NOMO-1 treated with DMSO at 0.1 percent for 48 hours (cell line): ENCODE results near the gene GMDS.
"Not testable (repeated sequence)": the region's sequence is repeated elsewhere in the genome, so short reads cannot be mapped to it uniquely, and the experiment has no call there.

Experiments
- DNase-seq: peaks from one replicate; lab custom pipeline; 2025; ENCODE audit not compliant: unreplicated experiment; lab: John Stamatoyannopoulos, UW

Gene GMDS

DNA sequence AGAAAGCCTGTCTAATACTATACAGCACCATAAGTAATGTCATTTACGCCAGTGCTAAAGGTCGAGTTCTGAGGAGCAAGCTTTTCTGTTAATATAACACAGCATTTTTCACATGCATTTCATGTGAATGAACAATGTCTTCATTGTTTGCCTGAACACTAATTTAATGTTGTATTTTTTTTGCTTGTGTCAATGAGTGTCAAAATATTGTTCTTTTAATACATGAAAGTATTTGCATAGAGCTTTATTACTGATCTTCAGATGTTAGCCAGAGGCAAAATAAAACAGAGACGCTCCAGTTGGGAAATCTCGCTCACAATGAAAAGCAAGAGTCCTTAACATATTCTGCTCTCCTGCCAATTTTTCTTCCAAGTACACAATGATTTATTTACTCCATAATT, 483.9 kb downstream of the GMDS start:
- DNase-seq = no peak

DNA sequence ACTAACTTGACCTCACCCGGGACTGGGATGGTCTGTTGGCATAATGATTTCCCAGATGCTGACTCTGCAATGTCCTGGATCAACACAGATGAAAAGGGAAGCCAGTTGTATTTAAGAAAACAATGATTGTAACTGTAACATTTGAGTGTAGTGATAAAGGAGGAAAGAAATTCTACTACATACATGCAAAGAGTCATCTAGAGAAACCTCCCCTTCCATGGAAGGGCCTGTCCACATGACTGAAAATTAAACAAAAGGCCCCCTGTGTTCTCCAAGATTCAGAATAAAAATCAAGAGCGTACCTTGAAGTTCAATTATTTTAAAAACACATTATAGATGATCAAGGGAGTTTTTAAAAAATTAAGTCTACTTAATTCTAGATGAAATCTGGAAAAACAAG, 484.5 kb downstream of the GMDS start:
- no peak for DNase-seq

DNA sequence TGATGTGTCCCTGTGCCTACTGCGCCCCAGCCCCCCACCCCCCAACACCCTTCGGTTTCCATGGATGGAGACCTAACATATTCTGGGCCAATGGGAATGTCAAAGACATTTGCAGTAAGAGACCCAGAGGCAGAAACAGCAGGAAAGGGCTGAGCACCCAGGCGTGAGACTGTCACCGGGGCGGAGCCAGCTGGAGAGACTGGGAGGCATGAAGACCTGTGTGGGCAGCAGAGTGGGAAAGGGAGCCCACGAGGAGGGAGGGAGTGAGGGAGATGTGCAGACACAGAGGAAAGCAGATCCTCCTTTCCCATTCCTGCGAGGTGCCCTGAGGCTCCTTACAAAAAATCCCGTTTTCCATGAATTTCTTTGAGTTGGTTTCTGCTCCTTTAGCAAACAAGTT, 485.5 kb downstream of the GMDS start:
- no peak for DNase-seq

DNA sequence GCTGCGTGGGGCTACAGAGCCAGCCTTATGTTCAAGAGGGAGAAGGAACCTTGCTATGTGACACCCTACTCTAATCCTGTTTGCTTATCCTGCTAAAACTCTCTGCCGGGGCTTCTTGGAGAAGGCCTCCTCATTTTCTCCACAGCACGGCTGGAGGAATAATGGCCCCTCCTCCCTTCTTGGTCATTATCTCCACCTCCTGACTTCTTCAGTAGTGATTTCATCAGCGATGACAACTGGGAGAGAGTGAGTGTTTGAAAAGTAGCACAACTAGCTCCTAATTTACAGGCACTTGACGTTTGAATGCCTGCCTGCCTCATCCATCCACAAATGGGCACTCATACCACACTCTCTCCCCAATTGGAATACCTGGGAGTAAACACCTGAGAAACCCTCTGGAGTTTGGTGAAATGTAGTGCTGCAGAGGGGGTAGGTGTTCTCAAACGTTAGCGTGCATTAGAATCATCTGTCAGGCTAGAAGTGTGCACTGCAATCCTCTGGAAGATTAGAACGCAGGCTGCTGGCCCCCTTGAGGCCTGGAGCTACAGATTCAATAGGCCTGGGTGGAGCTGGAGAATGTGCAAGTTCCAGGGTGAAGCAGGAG, 487.2 kb downstream of the GMDS start:
- no peak for DNase-seq

DNA sequence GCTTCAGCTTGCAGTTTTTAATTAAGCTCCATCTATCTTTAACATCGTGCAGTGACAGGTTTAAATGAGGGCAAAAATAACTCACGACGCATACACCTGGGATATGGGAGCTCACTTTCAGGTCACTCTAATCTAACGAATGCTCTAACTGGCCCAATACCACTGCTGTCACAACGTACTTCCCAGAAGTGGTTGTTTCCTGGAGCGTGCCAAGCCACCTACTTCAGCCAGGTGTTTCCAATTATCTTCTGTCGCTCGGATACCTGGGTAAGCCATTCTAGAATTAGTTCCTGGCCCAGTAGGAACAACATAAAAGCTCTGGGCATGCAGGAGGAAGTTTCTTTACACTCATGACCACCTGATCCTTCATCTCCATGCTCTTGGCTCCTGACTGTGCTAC, 488.3 kb downstream of the GMDS start:
- DNase-seq = no peak

DNA sequence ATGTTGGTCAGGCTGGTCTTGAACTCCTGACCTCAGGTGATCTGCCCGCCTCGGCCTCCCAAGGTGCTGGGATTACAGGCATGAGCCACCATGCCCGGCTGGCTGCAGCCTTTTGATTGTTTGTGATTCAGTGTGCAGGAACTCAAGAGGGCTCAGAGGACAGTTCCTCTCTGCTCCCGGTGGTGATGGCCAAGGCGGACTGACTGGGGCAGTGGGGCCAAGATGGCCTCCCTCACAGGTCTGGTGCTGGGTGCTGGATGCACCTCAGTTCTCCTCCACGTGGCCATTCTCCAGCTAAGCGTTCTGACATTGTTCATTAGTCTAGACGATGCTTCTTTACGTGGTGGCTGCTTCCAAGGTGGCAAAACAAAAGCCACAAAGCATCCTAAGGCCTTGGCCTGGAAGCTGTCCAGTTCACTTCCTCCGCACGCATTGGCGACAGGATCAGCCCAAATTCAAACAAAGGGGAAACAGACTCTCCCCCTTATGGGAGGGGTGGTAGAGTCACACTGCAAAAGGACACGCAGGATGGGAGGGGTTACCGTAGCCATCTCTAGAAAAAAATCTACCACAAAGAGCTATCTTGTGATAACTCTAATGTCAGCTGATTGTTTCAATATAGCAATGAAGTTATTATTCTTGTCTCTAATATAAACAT, 488.8 kb downstream of the GMDS start:
- no peak for DNase-seq

DNA sequence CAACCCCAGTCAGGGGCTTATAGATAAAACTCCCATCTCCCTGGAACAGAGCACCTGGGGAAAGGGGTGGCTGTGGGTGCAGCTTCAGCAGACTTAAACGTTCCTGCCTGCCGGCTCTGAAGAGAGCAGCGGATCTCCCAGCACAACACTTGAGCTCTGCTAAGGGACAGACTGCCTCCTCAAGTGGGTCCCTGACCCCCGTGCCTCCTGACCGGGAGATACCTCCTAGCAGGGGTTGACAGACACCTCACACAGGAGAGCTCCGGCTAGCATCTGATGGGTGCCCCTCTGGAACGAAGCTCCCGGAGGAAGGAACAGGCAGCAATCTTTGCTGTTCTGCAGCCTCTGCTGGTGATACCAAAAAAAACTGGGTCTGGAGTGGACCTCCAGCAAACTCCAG, 494.3 kb downstream of the GMDS start:
- not testable (repeated sequence) for DNase-seq

DNA sequence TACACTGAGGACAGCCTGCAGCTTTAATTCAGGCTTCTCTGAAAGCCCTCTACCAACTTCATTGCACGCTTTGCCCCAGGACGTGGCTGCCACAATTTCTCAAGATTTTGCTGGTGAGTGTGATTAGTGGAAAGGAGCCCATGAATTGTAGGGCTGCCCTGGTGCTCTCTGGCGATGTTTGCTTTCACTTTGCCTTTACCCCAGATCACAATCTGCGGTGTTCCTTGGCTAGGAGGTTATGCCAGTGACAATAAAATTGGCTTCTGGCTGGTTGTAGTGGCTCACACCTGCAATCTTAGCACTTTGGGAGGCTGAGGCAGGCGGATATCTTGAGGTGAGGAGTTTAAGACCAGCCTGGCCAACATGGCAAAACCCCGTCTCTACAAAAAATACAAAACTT, 496.4 kb downstream of the GMDS start:
- DNase-seq = no peak

DNA sequence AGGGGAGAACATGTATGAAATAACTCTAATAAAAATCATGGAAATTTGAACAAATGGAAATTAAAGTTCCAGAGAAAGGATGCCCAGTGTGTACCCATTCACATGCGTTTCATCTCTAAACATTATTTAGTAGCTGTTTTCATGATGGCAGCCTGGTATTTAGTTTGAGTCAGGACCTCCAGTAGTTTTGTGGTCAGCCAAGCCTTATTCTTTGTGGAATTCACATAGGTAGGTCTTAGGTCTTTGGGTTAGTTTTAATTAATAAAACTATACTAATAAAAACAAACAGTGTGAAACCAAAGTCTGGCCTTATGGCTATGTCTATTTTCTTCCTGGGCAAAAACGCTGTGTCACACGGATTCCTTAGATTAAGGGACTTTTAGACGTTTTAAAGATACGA, 497.9 kb downstream of the GMDS start:
- DNase-seq = no peak

DNA sequence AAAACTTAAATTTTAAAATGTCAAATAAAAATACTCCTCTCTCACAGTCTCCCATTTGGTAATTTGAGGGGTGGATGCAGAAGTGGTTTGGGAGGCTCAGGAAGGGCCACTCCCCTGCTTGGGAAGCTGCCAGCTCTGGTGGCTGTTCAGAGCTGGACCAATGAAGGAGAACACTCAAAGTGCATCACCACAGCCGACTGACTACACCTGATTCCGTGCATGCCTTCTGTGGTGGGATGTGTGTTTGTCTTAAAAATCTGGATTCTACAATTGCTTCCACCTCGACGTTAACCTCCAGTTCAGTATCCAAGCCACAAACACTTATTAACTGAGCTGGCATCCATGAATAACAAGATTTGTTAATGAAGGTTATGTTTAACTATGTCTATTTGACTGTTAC, 498.4 kb downstream of the GMDS start:
- DNase-seq = no peak

DNA sequence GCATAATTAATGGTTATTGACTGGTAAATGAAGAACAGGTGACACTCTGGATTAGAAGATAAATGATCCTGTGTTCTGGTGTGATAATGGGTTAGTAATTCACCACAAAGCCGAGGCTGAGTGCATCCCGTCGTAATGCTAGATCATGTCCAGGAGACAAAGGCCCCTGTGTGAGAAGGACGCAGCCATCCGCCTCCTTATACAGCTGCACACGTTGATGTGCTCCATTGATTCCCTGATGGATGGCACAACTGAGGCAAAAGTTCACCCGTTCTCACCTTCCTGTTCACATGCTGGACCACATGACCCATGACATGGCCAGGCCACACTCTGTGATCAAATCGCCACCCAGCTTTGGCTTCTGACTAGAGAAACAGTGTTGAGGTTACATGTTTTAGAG, 499.6 kb downstream of the GMDS start:
- no peak for DNase-seq

DNA sequence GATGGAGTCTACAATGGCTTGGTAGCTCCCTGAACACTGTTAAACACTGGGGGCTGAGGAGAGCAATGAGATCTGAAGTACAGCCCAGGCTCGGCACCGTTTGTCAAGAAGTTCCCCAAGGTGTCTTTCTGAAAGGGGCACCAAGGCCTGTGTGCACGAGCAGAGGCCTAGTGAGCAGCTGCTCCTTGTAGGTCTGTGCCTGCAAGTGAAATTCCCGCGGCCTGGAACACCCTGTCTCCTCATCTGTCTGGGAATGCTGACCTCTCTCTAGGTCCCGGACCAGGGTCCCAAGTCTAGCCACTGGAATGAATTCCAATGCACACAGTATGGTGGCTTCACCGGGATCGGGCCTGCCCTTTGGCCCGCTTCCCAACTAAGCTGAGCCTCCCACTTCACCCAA, 500.9 kb downstream of the GMDS start:
- DNase-seq = no peak

DNA sequence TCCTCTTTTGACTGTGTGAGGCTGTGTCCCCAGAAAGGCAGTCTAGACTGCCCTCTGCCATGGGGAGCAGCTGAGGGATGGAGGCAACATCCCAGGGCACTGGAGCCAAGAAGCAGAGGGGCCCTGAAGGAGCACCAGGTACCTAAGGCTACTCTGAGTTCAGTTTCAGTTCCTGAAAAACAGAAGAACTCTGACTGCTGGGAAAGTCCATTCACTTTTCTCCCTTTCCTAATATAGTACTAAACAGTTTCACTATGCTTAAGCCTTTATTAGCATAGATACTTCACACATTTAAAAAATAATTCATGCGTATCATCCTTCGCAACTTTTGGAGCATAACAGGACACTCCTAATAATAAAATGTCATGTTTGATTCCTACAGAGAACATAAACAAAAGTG, 505.7 kb downstream of the GMDS start:
- peak; percentile 49 for DNase-seq

DNA sequence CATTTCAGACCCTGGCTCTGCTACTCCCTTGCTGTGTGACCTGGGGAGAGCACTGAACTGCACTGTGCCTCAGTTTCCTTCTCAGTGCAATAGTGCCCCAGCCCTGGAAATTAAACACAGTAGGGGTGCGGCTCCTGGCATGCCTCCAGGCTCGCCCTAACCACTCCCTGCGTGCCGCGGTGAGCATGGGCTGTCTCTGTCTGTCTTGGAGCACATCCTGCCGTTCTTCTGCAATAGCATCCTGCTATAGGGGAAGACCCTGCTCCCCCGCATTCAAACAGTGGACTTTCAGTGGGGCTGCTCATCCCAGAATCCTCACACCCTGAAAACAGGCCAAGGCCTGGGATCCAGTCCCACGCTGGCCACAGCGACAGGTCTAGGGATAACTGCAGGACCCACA, 506.2 kb downstream of the GMDS start:
- no peak for DNase-seq

DNA sequence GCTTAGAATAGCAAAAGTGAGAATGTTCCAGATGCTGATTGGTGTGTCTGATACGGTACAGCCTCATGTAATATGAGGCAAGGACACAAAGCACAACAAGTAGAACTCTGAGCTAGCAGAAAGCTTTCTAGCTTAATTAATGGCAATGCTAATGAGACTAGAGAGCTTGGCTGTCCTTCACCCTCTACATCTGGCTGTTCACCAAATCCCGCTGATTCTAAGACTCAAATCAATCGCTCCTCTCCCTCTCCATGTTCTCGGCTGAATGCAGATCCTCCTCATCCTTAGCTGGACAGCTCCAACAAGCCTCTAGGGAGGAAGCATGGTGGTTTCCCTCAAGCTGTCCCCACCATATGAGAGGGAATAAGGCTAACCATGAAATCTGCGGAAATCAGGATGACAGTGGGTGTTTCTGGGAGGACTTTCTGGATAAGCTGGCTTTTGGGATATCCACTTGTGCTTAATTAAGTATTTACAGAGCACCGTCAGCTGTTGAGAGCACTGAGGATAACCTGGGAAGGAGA, 506.8 kb downstream of the GMDS start:
- no peak for DNase-seq

DNA sequence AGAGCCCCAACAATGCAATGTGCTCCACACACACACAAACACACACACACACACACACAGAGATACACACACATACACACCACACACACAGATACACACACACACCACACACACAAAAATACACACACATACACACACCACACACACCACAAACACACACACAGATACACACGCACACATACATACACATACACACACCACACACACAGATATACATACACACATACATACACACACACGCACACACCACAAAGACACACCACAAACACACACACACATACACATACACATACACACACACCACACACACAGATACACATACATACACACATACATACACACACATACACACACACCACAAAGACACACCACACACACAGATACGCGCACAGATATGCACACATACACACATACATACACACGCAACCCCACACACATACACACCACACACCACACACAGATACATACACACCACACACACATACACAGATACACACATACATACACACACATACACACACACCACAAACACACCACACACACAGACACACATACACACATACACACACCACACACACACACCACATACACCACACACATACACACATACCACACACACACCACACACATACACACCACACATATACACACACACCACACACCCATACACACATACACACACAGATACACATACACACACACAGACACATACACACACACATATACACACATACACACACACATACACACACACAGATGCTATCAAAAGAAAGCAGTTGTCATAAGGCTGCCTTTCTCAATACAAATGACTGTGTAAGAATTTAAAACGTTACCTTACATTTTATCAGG, 507.7 kb downstream of the GMDS start:
- no peak for DNase-seq

DNA sequence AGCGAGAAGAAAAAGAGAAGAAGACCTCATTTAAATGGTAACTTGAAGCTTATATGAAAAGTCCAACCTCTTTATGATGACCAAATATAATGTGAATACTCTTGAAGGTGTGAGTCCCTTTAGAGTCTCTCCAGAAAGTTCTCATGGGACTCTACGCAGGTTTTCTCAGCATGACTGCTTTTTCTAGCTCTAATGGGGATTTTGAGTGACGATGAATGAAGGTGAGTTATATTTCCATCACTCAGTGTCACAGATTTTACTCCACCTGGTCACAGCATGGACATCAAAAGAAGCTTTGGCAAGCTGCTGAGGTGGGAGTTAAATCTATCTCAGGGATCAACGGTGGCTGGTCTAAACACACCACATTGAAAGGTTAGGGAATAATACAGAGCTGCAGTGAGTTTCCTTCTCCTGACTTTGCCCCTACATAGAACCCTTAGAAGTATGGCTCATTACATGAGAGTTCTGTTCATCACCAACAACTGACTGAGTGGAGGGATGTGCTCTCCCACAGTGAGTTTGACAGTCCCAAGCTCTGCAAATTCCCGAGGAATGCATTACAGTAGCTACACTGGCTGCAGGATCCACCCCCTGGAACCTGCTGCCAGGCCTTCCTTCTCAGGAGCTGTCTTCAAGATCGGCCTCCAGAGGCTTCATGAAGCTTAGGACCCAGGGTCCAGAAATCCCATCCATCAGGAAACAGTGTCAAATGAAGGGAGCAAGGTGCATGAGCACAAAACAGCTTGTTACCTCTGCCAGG, 508.9 kb downstream of the GMDS start:
- DNase-seq = no peak

DNA sequence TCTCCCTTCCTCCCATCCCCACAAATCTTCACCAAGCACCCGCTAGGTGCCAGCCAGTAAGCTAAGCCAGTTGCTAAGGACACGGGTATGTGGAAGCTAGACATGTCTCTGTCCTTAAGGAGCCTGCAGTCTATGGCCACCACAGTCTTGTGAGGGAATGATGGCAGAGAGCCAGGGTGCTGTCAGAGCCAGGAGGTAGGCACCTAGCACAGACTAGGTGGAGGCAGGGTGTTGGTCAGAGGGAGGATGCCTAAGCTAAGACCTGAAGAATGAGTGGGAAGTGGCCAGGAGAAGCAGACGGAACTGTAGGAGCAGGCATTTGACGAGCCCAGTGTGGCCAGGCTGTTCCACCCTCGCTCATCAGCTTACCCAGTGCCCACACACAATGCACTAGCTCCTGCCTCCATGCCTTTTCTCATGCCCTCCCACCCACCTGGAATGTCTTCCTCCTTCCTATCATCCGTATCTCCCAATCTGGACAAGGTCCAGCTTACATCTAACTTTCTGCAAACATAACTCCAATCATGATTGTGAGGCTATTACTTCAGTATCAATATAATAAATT, 510.1 kb downstream of the GMDS start:
- DNase-seq = no peak

DNA sequence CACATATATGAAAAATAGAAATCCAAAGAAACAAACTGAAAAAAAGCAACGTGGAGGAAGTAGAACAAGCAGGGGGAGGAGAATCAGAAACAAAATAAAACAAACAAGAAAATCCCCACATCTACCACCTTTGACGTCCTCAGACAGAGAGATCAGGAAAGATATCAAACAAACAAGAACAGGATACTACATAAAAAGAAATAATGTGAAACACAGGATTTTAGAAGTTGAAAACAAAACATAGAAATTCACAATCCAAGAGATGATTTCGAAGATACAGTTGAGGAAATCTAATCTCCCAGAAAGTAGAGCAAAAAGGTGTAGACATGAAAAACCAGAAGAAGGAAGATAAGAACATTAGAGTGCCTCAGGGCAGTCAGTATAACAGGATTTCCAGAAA, 514.5 kb downstream of the GMDS start:
- DNase-seq = no peak

DNA sequence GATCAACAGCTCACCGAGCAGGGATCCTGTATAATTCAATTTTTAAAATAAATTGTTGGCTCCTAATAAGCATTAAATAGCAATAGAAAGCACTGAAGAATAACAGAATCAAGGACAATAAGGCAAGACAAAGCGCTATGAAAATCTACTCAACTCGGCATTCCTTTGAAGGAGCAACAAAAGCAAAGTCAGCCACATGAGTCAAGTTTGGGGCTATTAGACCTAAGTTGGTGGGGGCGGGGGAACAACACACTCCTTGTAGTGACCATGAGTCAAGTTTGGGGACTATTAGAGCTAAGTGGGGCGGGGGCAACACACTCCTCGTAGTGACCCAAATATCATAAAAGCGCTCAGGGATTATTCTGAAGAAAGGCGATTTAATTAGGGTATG, 515.7 kb downstream of the GMDS start:
- DNase-seq = no peak

DNA sequence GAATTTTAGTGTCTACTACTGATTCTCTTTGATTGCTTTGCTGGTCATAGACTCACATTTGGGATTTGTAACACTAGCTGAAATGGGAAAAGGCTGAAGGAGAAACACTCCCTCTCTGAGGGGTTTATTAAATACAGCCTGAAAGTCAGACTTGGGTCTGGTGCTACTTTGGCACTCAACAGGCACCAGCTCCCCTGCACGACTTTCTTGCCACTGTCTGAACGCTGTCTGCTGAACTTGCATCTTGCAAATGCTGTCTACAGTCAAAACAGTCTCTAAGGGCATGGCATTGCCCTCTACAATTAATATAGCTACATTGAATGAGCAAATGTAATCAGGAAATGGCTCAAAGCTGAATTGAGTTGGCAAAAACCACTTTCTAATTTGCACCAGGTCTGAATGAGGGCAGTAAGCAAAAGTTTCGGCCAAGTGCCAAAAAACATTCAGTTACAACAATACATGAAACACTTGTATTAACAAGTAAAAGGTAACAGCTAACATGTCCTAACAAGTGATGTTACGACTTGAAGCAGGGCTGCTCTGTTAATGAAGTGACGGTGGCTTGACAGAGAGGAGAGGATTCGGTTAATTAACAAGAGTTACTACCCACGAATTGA, 516.2 kb downstream of the GMDS start:
- no peak for DNase-seq
